Motor neuron (in vitro differentiated cells): ENCODE measurements around the gene RBM18. TPM values are rescaled to one million over a fixed set of nuclear protein-coding genes. Genes with fewer than 3 reads are reported as not detected.

Source experiments
- ATAC-seq, 8 experiments: fragments of 200-7000 bp; cut with Tn5 transposase; replicated peaks in 6 of 8; 2 replicates each; pipeline ENCODE4 v1.8.0; 2021; ENCODE audit warnings: mild to moderate bottlenecking in 8 of 8, moderate library complexity in 8 of 8
- H3K27ac ChIP-seq, 2 donors: fragments of 250-450 bp; sonication (Bioruptor Pico); 2 replicates each; pipeline ENCODE4 v1.9.0; 2021; ENCODE audit warnings: antibody characterized with exemption in 2 of 2, mild to moderate bottlenecking in 2 of 2, moderate library complexity in 1 of 2
- H3K4me1 ChIP-seq, 2 donors: fragments of 250-450 bp; sonication (Bioruptor Pico); replicated peaks in 1 of 2; 2 replicates each; pipeline ENCODE4 v1.6.1; 2021; ENCODE audit warnings: antibody characterized with exemption in 2 of 2, mild to moderate bottlenecking in 2 of 2, moderate library complexity in 1 of 2
- H3K4me3 ChIP-seq, 5 donors: fragments of 250-450 bp; sonication (Bioruptor Pico); 2 replicates each; pipeline ENCODE4 v1.9.0; 2021; ENCODE audit warnings: antibody characterized with exemption in 5 of 5, mild to moderate bottlenecking in 5 of 5, moderate library complexity in 4 of 5
- WGBS, 10 experiments: fragments of 450-650 bp; shearing (Covaris generic); methylation state at CpG; one replicate each; pipeline ENCODE4 v1.0.0; 2022; 5-methylcytosine and 5-hydroxymethylcytosine counted together
- in situ Hi-C, 9 experiments: fragments of 400-800 bp; cut with MboI; loops; one replicate each; pipeline ENCODE4 v1.15.0; 2021; ENCODE audit warnings: low sequenced_read_pairs in 9 of 9, low pct_unique_long_range_greater_than_20kb in 2 of 9; ENCODE audit not compliant: unreplicated experiment in 9 of 9
- total RNA-seq, 8 experiments: library from RNA; unstranded; fragments of 300-600 nt; gene quantifications; 2 replicates each; pipeline versions ENCODE4 v1.2.3 to v1.2.4, GENCODE V29; 2022

RBM18 gene
- total RNA-seq, 8 experiments from 2014 or later: 11.7 to 19.2 (median 15.4) TPM

DNA sequence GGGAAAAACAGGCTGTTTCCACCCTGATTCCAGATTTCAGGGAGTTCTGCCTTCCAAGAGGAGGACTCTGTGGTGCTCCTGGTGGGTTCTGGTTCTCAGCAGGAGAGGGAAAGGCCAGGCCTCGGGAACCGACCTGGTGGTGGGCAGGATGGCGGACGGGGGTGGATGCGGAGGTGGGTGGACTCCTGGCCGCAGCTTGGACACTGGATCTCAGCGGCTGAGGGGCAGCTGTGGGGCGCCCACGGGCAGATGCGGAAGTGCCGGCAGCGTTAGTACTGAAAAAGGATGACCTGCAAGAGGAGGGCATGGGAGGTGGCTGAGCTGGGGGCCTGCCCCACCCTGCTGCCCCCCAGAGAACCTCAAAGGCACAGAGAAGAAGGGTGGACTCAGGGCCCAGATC lies 60.1 kb downstream of the RBM18 start:
- in situ Hi-C loops: no loop called here
- peak in 1 of 8 experiments; percentile 31 for ATAC-seq
- H3K27ac ChIP-seq: no peak overlapping the region
- no peak overlapping the region for H3K4me3 ChIP-seq
- 56 to 100% (median 81%) methylated on average over 1 to 9 of the region's 12 CpGs; no CpG with 5 or more reads in 6 of the 10 experiments for WGBS, 10 experiments
- peaks cover 9 to 16% of the 10 kb centered on the region in 2 donors for H3K4me1 ChIP-seq

DNA sequence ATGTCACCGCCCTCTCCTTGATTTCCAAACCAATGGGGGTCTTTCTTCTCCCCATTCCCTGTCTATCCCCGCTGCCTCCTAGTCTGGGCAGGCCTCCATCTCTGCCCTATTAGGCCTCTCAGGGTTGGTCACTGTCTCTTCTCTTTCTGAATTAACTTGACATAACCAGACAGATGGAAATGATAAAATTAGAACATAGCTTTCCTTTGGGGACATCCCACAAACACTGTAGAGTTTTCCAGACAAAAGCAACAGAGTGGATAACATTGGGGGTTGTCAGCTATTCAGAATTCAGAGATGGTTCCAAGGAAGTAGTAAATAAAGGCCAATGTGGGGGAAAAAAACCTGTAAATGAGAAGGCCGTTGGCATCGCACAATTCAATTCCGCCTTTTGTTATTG lies 60.6 kb downstream of the RBM18 start:
- H3K4me3 ChIP-seq: no peak overlapping the region
- peaks cover 9 to 16% of the 10 kb centered on the region in 2 donors for H3K4me1 ChIP-seq
- in situ Hi-C loops: no loop called here
- 36 to 100% (median 69%) methylated on average over 1 to 5 of the region's 5 CpGs; no CpG with 5 or more reads in 2 of the 10 experiments for WGBS, 10 experiments
- peak in 1 of 8 experiments; percentile 8 for ATAC-seq
- no peak overlapping the region for H3K27ac ChIP-seq

- Histone ChIP-seq H3K4me1 (peaks cover 10 to 17% of the 10 kb centered on the region in 2 donors), H3K27ac (no peak overlapping the region), H3K4me3 (no peak overlapping the region)
- WGBS, 10 experiments: 40 to 76% (median 73%) methylated on average over 1 to 3 of the region's 3 CpGs; no CpG with 5 or more reads in 7 of the 10 experiments
- in situ Hi-C loops: no loop called here
- ATAC-seq: no peak
Observed at GRCh38 chr9:122202111-122202510, 62.5 kb downstream of the RBM18 start.

- Histone ChIP-seq H3K27ac (no peak overlapping the region), H3K4me3 (no peak overlapping the region), H3K4me1 (peaks cover 10 to 14% of the 10 kb centered on the region in 2 donors)
- peak in 1 of 8 experiments; percentile 61 for ATAC-seq
- WGBS, 10 experiments: 83% methylated on average over 1 of the region's 1 CpG; no CpG with 5 or more reads in 9 of the 10 experiments
- in situ Hi-C loops: no loop called here
Observed at GRCh38 chr9:122201641-122202040, 63.0 kb downstream of the RBM18 start.

DNA sequence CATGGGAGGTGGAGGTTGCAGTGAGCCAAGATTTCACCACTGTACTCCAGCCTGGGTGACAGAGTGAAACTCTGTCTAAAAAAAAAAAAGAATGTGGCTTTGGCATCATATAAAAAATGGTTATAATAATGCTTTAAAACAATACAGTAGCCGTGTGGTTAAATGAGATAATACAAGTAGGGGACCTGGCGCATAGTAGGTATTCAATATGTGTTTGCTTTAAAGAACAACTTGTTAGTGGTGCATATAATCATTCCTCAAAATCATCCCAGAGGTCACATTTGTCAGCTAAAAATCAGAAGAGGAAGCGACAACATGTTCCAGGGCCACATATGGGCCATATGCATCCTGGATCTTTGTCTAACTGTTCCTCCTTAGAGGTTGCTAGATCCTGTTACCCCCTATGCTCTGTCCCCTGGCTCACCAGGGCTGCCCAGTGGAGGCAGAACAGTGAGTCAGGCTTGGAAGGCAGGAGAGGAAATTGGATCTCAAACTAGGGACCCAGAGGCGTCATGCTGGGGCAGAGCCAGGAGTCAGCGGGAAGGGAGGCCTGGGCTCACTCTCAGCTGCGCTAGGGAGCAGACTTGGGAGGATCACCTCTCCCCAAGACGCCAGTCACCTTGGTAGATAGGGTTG lies 63.6 kb downstream of the RBM18 start:
- peak in 1 of 8 experiments; percentile 28 for ATAC-seq
- in situ Hi-C loops: no loop called here
- H3K27ac ChIP-seq: no peak overlapping the region
- H3K4me3 ChIP-seq: no peak overlapping the region
- WGBS, 10 experiments: 60 to 100% (median 94%) methylated on average over 1 to 7 of the region's 7 CpGs
- peaks cover 10 to 14% of the 10 kb centered on the region in 2 donors for H3K4me1 ChIP-seq

DNA sequence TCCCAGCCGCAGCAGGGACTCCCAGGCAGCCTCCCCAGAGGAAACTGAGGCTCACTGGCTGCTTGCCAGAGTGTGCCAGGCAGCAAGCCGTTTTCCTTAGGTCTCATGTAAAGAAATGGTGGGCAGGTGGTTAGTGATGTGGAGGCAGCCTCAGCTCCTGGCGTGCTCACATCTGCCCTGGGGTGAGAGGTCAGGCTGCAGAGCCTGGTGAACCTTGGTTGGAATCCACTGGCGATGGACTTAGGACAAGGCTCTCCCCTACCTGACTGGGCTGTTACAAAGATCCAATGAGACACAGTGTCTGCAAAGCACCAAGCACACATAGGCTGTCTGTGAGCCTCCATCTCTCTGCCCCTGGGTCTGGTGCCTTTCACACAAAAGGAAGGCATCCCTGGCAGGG lies 66.8 kb downstream of the RBM18 start:
- Histone ChIP-seq H3K4me3 (no peak overlapping the region), H3K27ac (no peak overlapping the region), H3K4me1 (peaks cover 6 to 7% of the 10 kb centered on the region in 2 donors)
- 62 to 100% (median 71%) methylated on average over 1 to 2 of the region's 4 CpGs; no CpG with 5 or more reads in 7 of the 10 experiments for WGBS, 10 experiments
- in situ Hi-C loops: no loop called here
- no peak for ATAC-seq

DNA sequence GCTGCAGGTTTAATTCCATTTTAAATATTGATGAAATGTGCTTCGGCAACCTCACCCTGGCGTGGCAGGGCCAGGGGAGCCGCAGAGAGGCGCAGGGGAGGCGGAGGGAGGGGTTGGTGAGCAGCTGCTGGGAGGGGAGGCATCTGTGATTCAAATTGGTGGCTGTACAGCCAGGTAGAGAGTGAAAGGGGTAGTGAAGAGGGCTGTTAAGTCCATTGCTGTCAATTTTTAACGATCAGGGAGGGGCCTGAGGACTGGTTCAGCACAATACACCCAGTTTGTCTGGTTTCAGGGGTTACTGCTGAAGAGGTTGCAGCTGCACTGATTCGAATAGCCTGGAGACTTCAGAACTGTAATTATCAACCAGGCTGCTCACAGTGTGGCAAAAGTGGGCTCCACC lies 67.2 kb downstream of the RBM18 start:
- H3K4me3 ChIP-seq: no peak overlapping the region
- WGBS, 10 experiments: 10 to 20% (median 11%) methylated on average over 1 to 3 of the region's 7 CpGs; no CpG with 5 or more reads in 7 of the 10 experiments
- H3K4me1 ChIP-seq: peaks cover 6 to 7% of the 10 kb centered on the region in 2 donors
- no peak overlapping the region for H3K27ac ChIP-seq
- in situ Hi-C loops: no loop called here
- peak in 7 of 8 experiments; percentile 22 to 55 (median 38) for ATAC-seq

DNA sequence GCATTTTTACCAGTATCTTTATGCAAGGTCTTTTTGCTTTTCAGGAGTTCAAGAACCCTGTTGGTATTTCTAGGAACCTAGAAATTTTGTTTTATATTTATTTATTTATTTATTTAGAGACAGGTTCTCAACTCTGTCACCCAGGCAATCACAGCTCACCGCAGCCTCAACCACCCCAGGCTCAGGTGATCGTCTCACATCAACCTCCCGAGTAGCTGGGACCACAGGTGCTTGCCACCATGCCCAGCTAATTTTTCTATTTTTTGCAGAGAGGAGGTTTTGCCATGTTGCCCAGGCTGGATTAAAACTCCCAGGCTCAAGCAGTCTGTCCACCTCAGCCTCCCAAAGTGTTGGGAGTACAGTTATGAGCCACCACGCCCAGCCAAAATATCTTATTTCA lies 68.8 kb downstream of the RBM18 start:
- Histone ChIP-seq H3K27ac (no peak overlapping the region), H3K4me1 (peaks cover 6 to 7% of the 10 kb centered on the region in 2 donors), H3K4me3 (no peak overlapping the region)
- no peak for ATAC-seq
- in situ Hi-C loops: no loop called here
- WGBS, 10 experiments: 72 to 100% (median 90%) methylated on average over 1 to 4 of the region's 4 CpGs; no CpG with 5 or more reads in 1 of the 10 experiments

DNA sequence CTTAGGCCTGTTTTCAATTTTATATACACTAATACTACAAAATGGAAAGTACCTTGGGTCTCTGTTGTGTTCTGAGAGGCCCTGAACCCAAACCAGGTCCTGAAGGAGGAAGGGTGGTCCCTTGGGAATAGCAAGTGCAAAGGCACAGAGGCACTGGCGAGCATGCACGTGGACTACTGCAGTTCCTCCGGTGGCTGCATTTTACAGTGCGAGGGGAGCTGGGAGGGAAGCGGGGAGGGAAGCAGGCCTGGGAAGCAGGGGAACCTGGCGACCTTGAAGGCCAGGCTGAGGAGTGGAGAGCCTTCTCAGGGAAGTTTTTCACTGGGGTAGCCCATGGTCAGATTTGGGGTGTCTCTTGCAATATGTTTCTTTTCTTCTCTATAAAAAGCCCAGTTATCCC lies 71.0 kb downstream of the RBM18 start:
- ATAC-seq: no peak
- 58 to 67% (median 60%) methylated on average over 1 to 2 of the region's 6 CpGs; no CpG with 5 or more reads in 7 of the 10 experiments for WGBS, 10 experiments
- in situ Hi-C loops: no loop called here

GRCh38 chr9:122192914-122193525 lies 71.6 kb downstream of the RBM18 start:
- Histone ChIP-seq H3K27ac (no peak overlapping the region), H3K4me3 (no peak overlapping the region), H3K4me1 (peaks cover 6 to 7% of the 10 kb centered on the region in 2 donors)
- peak in 1 of 8 experiments; percentile 77 for ATAC-seq
- in situ Hi-C loops: no loop called here
- WGBS, 10 experiments: 61 to 100% (median 88%) methylated on average over 1 to 12 of the region's 16 CpGs; no CpG with 5 or more reads in 4 of the 10 experiments

More for the DNA sequence above, 71.0 kb downstream of the RBM18 start:
- H3K4me1 ChIP-seq: peaks cover 6 to 7% of the 10 kb centered on the region in 2 donors
- no peak overlapping the region for H3K27ac ChIP-seq
- H3K4me3 ChIP-seq: no peak overlapping the region

DNA sequence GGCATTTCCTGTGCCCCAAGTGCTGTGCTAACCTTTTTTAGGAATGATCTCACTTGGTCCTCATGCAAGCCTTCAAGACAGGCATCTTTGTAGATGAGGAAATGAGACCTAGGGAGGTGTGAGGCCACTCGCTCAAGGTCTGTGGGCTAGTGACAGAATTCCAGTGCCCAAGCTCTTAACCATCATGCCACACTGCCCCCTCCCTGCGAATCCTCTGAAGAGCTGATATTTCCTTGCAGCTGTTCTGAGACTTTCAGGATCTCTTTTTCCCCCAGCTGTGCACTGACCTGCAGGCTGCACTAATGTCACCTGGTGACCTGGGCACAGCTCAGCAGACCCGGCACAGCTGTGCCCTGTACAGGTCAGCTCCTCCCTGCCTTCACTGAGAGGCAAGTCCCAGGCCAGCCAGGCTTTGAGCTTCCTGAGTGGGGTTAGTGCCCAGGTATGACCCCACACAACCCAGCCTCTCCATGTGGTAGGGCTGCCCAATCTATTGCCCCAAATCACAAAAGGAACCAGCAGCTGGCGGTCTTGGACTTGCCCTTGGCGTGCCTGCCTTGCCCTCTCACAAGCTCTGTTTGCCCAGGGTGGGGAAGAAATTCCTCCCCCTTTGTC lies 72.3 kb downstream of the RBM18 start:
- in situ Hi-C loops: no loop called here
- 83 to 100% methylated on average over 1 of the region's 5 CpGs; no CpG with 5 or more reads in 8 of the 10 experiments for WGBS, 10 experiments
- no peak overlapping the region for H3K4me3 ChIP-seq
- peaks cover 2 to 3% of the 10 kb centered on the region in 2 donors for H3K4me1 ChIP-seq
- H3K27ac ChIP-seq: no peak overlapping the region
- no peak for ATAC-seq

GRCh38 chr9:122191584-122191983 lies 73.1 kb downstream of the RBM18 start:
- in situ Hi-C loops: no loop called here
- WGBS, 10 experiments: 20 to 100% (median 87%) methylated on average over 1 to 8 of the region's 11 CpGs; no CpG with 5 or more reads in 7 of the 10 experiments
- H3K4me1 ChIP-seq: peaks cover 0 to 8% of the 10 kb centered on the region in 2 donors
- H3K27ac ChIP-seq: no peak overlapping the region
- ATAC-seq: no peak
- no peak overlapping the region for H3K4me3 ChIP-seq
